Fibroblast of lung (primary cell): ENCODE data around the gene HTR3B. TPM values are rescaled to one million over a fixed set of nuclear protein-coding genes. Genes with fewer than 3 reads are reported as not detected.

Experiments used
- DNase-seq, 2 donors: peaks; one replicate each; pipeline versions ENCODE4 v3.0.0 to v3.0.0-alpha.2; 2010; ENCODE audit warnings: low read depth in 2 of 2
- H2AFZ ChIP-seq: 2 replicates; pipeline ENCODE4 v1.5.1; 2012; ENCODE audit warnings: low read length, control low read depth, inconsistent platforms
- H3K27ac ChIP-seq: 2 replicates; pipeline ENCODE4 v1.5.1; 2011; ENCODE audit warnings: low read length, control low read depth; ENCODE audit not compliant: insufficient read depth
- H3K27me3 ChIP-seq: 2 replicates; pipeline ENCODE4 v1.5.1; 2011; ENCODE audit warnings: mild to moderate bottlenecking, low read length; ENCODE audit not compliant: control insufficient read depth, insufficient read depth
- H3K36me3 ChIP-seq: 2 replicates; pipeline ENCODE4 v1.5.1; 2011; ENCODE audit warnings: low read length; ENCODE audit not compliant: control insufficient read depth, insufficient read depth
- H3K4me1 ChIP-seq: 2 replicates; pipeline ENCODE4 v1.5.1; 2011; ENCODE audit warnings: low read length; ENCODE audit not compliant: control insufficient read depth, insufficient read depth; ENCODE audit errors: extremely low read depth
- H3K4me2 ChIP-seq: 2 replicates; pipeline ENCODE4 v1.5.1; 2011; ENCODE audit warnings: low read length, control low read depth; ENCODE audit not compliant: insufficient read depth; ENCODE audit errors: extremely low read depth
- H3K4me3 ChIP-seq, 4 experiments: fragments of 200-600 bp in 1 of 4; sonication (generic) in 1 of 4; replicated peaks in 1 of 4; 2 replicates each; pipeline ENCODE4 v1.5.1; 2011 to 2016; ENCODE audit warnings: low read length in 4 of 4, low read depth in 3 of 4, mild to moderate bottlenecking in 3 of 4, control low read depth in 2 of 4, inconsistent platforms in 1 of 4, mixed read lengths in 1 of 4; ENCODE audit not compliant: insufficient read depth in 1 of 4; ENCODE audit errors: control extremely low read depth in 1 of 4
- H3K79me2 ChIP-seq: 2 replicates; pipeline ENCODE4 v1.5.1; 2012; ENCODE audit warnings: mild to moderate bottlenecking, low read length, inconsistent platforms; ENCODE audit not compliant: control insufficient read depth, insufficient read depth
- H3K9ac ChIP-seq: 2 replicates; pipeline ENCODE4 v1.5.1; 2011; ENCODE audit warnings: mild to moderate bottlenecking, low read length, control low read depth; ENCODE audit not compliant: insufficient read depth
- H3K9me3 ChIP-seq: 2 replicates; pipeline ENCODE4 v1.5.1; 2012; ENCODE audit warnings: low read depth, low read length; ENCODE audit not compliant: control insufficient read depth, insufficient read depth
- H4K20me1 ChIP-seq: 2 replicates; pipeline ENCODE4 v1.5.1; 2011; ENCODE audit warnings: low read length; ENCODE audit not compliant: control insufficient read depth, insufficient read depth; ENCODE audit errors: extremely low read depth
- CTCF ChIP-seq, 2 donors: IDR thresholded peaks in 1 of 2; conservative IDR thresholded peaks in 1 of 2; 1 replicate in 1 of 2; 2 replicates in 1 of 2; pipeline ENCODE4 v1.5.1; 2011 to 2012; ENCODE audit warnings: low read length in 2 of 2, control low read depth in 1 of 2, inconsistent platforms in 1 of 2, low read depth in 1 of 2, mild to moderate bottlenecking in 1 of 2
- EZH2 ChIP-seq: IDR thresholded peaks from 2 replicates; pipeline ENCODE4 v1.5.1; 2012; ENCODE audit warnings: low read length, control low read depth, mild to moderate bottlenecking; ENCODE audit errors: missing control alignments
- polyA plus RNA-seq, 2 donors: library from polyadenylated mRNA; depleted of rRNA in 1 of 2; stranded (reverse) in 1 of 2; unstranded in 1 of 2; fragments of >200 nt; gene quantifications; 2 replicates each; pipeline ENCODE4 v1.2.1, GENCODE V29; 2011 to 2012; ENCODE audit warnings: missing spikeins in 1 of 2
- total RNA-seq: library from RNA; depleted of rRNA; stranded (reverse); fragments of >200 nt; gene quantifications from 2 replicates; pipeline ENCODE4 v1.2.1, GENCODE V29; 2014

Gene HTR3B
- total and polyA plus RNA-seq, 2 donors (not counting 1 experiment from before 2014, with no cell fraction given): not detected

DNA sequence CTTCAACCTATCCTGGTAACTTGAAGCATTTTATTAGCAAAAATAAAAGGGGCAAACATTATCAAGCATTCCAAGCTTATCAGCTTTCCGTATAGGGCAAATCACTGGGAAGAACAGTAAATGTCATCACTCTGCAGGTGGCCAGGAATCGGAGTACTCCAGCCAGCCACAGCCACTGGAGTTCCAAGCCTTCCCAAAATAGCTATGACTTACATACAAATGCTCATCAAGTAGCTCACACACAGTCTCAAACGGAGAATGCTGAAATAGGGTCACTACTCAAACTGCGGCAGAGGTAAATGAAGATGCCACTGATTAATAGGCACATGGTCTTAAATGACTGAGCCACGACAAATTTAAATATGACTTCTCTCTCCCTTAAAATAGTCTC is 31.4 kb upstream of the HTR3B start:
- Histone ChIP-seq H4K20me1 (no peaks in the 10 kb centered on the region), H3K9ac (no peak overlapping the region), H2AFZ (no peak overlapping the region), H3K27me3 (no peaks in the 10 kb centered on the region), H3K36me3 (no peaks in the 10 kb centered on the region), H3K27ac (no peak overlapping the region), H3K79me2 (no peaks in the 10 kb centered on the region), H3K4me2 (peak overlapping the region; percentile 48), H3K4me1 (no peaks in the 10 kb centered on the region), H3K9me3 (no peaks in the 10 kb centered on the region), H3K4me3 (peak overlapping the region in 2 of 4 experiments; percentile 9 to 41)
- peak; percentile 12 to 53 for DNase-seq
- no peak for TF ChIP-seq EZH2
- TF ChIP-seq CTCF (conservative IDR thresholded peaks at IDR 0.05 in 1 of 2, IDR thresholded peaks at IDR 0.05 in 1 of 2; ENCODE audit: low read depth in 1 of 2, low read length in 2 of 2): no peak

- TF ChIP-seq EZH2 (no peak), CTCF (conservative IDR thresholded peaks at IDR 0.05 in 1 of 2, IDR thresholded peaks at IDR 0.05 in 1 of 2; ENCODE audit: low read depth in 1 of 2, low read length in 2 of 2) (no peak)
- Histone ChIP-seq H2AFZ (no peak overlapping the region), H3K4me3 (peak overlapping the region in 3 of 4 experiments; percentile 86), H3K27ac (no peak overlapping the region), H3K9me3 (no peaks in the 10 kb centered on the region), H4K20me1 (no peaks in the 10 kb centered on the region), H3K36me3 (no peaks in the 10 kb centered on the region), H3K27me3 (no peaks in the 10 kb centered on the region), H3K4me1 (no peaks in the 10 kb centered on the region), H3K4me2 (no peak overlapping the region), H3K9ac (no peak overlapping the region), H3K79me2 (no peaks in the 10 kb centered on the region)
- DNase-seq: no peak
Observed at GRCh38 chr11:113874096-113874495, 30.5 kb upstream of the HTR3B start.

DNA sequence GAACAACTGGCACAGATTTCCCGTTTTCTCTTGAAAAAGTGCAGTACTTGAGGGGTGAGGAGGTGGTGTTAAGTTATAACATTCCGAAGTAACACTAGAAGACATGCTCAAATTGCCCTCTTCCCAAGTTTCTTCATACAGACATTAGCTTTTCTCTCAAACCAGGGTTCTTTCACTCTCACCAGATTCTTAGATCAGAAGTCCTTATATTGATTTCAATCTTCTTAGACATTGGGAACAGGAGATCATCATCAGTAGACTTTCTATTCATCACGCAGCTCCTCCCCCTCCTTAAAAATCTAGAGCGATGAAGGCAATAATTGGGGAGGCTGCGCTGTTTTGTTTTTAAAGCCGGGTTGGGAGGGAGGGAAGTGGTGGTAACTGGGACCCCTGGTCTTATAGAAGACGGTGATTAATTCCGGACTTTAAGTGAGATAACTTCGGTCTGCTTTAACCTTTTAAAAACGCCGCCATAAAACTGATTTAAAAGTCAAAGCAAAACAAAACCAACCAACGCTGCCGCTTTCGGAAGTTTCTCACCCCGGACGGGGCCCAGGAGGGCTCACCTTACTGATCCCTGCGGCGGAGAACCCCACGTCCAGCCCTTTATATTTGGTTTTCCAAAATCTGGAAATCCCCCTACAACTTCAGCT is 29.9 kb upstream of the HTR3B start:
- Histone ChIP-seq H3K79me2 (no peaks in the 10 kb centered on the region), H3K9me3 (no peaks in the 10 kb centered on the region), H4K20me1 (no peaks in the 10 kb centered on the region), H3K27me3 (no peaks in the 10 kb centered on the region), H3K36me3 (no peaks in the 10 kb centered on the region), H3K4me2 (peak overlapping the region; percentile 91), H3K9ac (peak overlapping the region; percentile 51), H3K4me3 (peak overlapping the region; percentile 67 to 86 (median 86)), H3K4me1 (no peaks in the 10 kb centered on the region), H3K27ac (peak overlapping the region; percentile 55), H2AFZ (peak overlapping the region; percentile 81)
- peak; percentile 8 to 30 for DNase-seq
- TF ChIP-seq EZH2 (no peak), CTCF (conservative IDR thresholded peaks at IDR 0.05 in 1 of 2, IDR thresholded peaks at IDR 0.05 in 1 of 2; ENCODE audit: low read depth in 1 of 2, low read length in 2 of 2) (no peak)
